Upper lobe of left lung (tissue), 6 donors: Measurements from ENCODE around the gene EIF5B. TPM values are rescaled to one million over a fixed set of nuclear protein-coding genes. Genes with fewer than 3 reads are reported as not detected.
A peak's percentile ranks its signal among the peaks of the same experiment; 100 is the strongest.
"Not testable (repeated sequence)": the region's sequence is repeated elsewhere in the genome, so short reads cannot be mapped to it uniquely, and the experiment has no call there.

Experiments
- ATAC-seq, 2 donors: fragments of 200-7000 bp; cut with Tn5 transposase; one replicate each; pipeline ENCODE4 v1.9.1; 2022; ENCODE audit warnings: mild to moderate bottlenecking in 2 of 2, moderate library complexity in 2 of 2; ENCODE audit not compliant: low FRiP score in 2 of 2
- DNase-seq, 2 donors: peaks; one replicate each; pipeline ENCODE4 v3.0.0-alpha.2; 2019 to 2020
- H3K27ac ChIP-seq, 4 donors: fragments of 200-600 bp; sonication (generic); one replicate each; pipeline ENCODE4 v1.5.1; 2016 to 2019
- H3K27me3 ChIP-seq, 4 donors: fragments of 200-600 bp; sonication (generic); one replicate each; pipeline ENCODE4 v1.5.1; 2017 to 2019
- H3K36me3 ChIP-seq, 4 donors: fragments of 200-600 bp; sonication (generic); one replicate each; pipeline ENCODE4 v1.5.1; 2016 to 2019
- H3K4me1 ChIP-seq, 4 donors: fragments of 200-600 bp; sonication (generic); one replicate each; pipeline ENCODE4 v1.5.1; 2018 to 2019
- H3K4me3 ChIP-seq, 4 donors: fragments of 200-600 bp; sonication (generic); one replicate each; pipeline ENCODE4 v1.5.1; 2017 to 2019; ENCODE audit warnings: mild to moderate bottlenecking in 2 of 4, moderate library complexity in 1 of 4
- H3K9me3 ChIP-seq, 4 donors: fragments of 200-600 bp; sonication (generic); one replicate each; pipeline ENCODE4 v1.5.1; 2018 to 2019
- EP300 ChIP-seq, 4 donors: sonication (generic); formaldehyde crosslinking; IDR thresholded peaks; one replicate each; pipeline ENCODE4 v1.5.1; 2017; ENCODE audit warnings: antibody characterized with exemption in 4 of 4, control low read depth in 2 of 4
- POLR2A ChIP-seq, 4 donors: fragments of 450-650 bp; IDR thresholded peaks; one replicate each; pipeline ENCODE4 v1.5.1; 2016 to 2017; ENCODE audit warnings: antibody characterized with exemption in 4 of 4, mild to moderate bottlenecking in 2 of 4
- POLR2AphosphoS5 ChIP-seq, 2 donors: sonication (generic); formaldehyde crosslinking; IDR thresholded peaks; one replicate each; pipeline ENCODE4 v1.5.1; 2017; ENCODE audit warnings: antibody characterized with exemption in 2 of 2
- WGBS, 2 donors: methylation state at CpG; one replicate each; pipeline ENCODE4 v1.1.5; 2017 to 2018; 5-methylcytosine and 5-hydroxymethylcytosine counted together
- total RNA-seq, 6 donors: library from RNA; depleted of rRNA in 4 of 6; stranded (reverse); fragments of >200 nt in 4 of 6; gene quantifications; one replicate each; pipeline versions ENCODE4 v1.1.0 to v1.2.1, GENCODE V29; 2016 to 2021
- TF ChIP-seq, protein P1 (sequence below), 6 experiments: fragments of 450-650 bp in 4 of 6; fragments of 200-600 bp in 2 of 6; sonication (generic) in 2 of 6; IDR thresholded peaks; one replicate each; pipeline ENCODE4 v1.5.1; 2016 to 2019; ENCODE audit warnings: antibody characterized with exemption in 6 of 6
- donor health status: DM: no; HTN: no; CAD: no; lungs with moderate emphysema.
- donor health status: DM: no; HTN: yes; CAD: no; lungs with severe emphysema.

Gene EIF5B
- total RNA-seq, 6 donors from 2014 or later: 19.9 to 39.0 (median 28.7) TPM

DNA sequence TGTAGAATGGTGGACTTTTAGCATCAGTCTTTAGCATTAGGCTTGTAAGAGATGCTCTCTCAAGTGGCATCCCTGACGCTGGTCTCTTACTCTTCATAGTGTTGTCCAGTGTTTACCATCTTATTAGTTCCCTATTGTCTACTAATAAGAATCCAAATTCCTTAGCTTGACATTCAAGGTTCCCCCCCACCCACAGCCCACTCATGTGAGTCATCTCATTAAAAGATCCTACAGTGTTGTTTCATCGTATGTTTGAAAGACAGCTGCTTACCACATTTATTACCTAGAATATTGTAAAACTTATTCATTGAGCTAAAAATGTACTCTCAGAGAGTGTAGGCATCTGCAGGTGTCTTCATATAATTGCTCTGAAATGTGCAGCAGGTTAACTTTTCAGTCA, 28.5 kb downstream of the EIF5B start:
- peaks cover 40 to 91% (median 56%) of the 10 kb centered on the region in 4 donors for H3K36me3 ChIP-seq

DNA sequence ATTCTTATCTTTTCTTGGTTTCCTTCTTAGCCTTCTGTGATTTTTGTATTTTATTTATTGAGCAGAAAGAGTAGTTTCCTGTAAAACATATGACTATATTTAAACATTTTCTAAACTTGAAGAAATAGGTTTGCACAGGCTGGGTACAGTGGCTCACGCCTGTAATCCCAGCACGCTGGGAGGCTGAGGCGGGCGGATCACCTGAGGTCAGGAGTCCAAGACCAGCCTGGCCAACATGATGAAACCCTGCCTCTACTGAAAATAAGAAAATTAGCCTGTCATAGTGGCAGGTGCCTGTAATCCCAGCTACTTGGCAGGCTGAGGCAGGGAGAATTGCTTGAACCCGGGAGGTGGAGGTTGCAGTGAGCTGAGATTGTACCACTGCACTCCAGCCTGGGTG, 31.7 kb downstream of the EIF5B start:
- peak in 1 of 2 donors; percentile 21 for DNase-seq
- H3K9me3 ChIP-seq, ATAC-seq, H3K27me3 ChIP-seq, H3K4me3 ChIP-seq, H3K4me1 ChIP-seq, H3K27ac ChIP-seq: not testable (repeated sequence)
- H3K36me3 ChIP-seq: peaks cover 35 to 98% (median 45%) of the 10 kb centered on the region in 4 donors
- WGBS, 2 donors: 98 to 100% methylated on average over 5 of the region's 5 CpGs

More for the DNA sequence above, 28.5 kb downstream of the EIF5B start:
- 45 to 95% methylated on average over 2 of the region's 2 CpGs for WGBS, 2 donors
- ATAC-seq (no peak), DNase-seq (no peak)
- Histone ChIP-seq H3K4me1 (no peaks in the 10 kb centered on the region), H3K9me3 (no peaks in the 10 kb centered on the region), H3K27me3 (no peaks in the 10 kb centered on the region), H3K27ac (no peak overlapping the region), H3K4me3 (no peak overlapping the region)
- TF ChIP-seq POLR2AphosphoS5 (IDR thresholded peaks at IDR 0.05): no peak
- TF ChIP-seq, protein P1, sequence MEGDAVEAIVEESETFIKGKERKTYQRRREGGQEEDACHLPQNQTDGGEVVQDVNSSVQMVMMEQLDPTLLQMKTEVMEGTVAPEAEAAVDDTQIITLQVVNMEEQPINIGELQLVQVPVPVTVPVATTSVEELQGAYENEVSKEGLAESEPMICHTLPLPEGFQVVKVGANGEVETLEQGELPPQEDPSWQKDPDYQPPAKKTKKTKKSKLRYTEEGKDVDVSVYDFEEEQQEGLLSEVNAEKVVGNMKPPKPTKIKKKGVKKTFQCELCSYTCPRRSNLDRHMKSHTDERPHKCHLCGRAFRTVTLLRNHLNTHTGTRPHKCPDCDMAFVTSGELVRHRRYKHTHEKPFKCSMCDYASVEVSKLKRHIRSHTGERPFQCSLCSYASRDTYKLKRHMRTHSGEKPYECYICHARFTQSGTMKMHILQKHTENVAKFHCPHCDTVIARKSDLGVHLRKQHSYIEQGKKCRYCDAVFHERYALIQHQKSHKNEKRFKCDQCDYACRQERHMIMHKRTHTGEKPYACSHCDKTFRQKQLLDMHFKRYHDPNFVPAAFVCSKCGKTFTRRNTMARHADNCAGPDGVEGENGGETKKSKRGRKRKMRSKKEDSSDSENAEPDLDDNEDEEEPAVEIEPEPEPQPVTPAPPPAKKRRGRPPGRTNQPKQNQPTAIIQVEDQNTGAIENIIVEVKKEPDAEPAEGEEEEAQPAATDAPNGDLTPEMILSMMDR (IDR thresholded peaks at IDR 0.05): no peak
- TF ChIP-seq POLR2A (IDR thresholded peaks at IDR 0.05): no peak
- TF ChIP-seq EP300 (IDR thresholded peaks at IDR 0.05): no peak

DNA sequence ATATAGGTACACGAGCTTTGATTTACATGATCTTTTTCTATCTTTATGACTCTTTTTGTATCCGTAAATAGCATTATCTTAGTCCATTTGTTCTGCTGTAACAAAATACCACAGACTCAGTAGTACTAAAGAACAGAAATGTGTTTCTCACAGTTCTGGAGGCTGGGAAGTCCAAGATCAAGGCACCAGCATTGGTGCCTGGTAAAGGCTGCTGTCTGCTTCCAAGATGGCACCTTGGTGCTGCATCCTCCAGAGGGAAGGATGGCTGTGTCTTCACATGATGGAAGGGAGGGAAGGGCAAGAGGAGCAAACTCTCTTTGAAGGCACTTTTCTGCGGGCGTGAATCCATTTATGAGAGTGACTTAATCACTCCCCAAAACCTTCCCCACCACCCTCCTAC, 36.0 kb downstream of the EIF5B start:
- H3K36me3 ChIP-seq: peaks cover 15 to 92% (median 18%) of the 10 kb centered on the region in 4 donors
- no peaks in the 10 kb centered on the region for H3K9me3 ChIP-seq
- H3K4me1 ChIP-seq: no peaks in the 10 kb centered on the region
- ATAC-seq: no peak
- WGBS, 2 donors: 98 to 99% methylated on average over 4 of the region's 4 CpGs
- DNase-seq: no peak
- H3K4me3 ChIP-seq: no peak overlapping the region
- no peaks in the 10 kb centered on the region for H3K27me3 ChIP-seq
- no peak overlapping the region for H3K27ac ChIP-seq
- TF ChIP-seq, protein P1 (IDR thresholded peaks at IDR 0.05): no peak
- TF ChIP-seq EP300 (IDR thresholded peaks at IDR 0.05) (no peak), POLR2AphosphoS5 (IDR thresholded peaks at IDR 0.05) (no peak), POLR2A (IDR thresholded peaks at IDR 0.05) (no peak)

DNA sequence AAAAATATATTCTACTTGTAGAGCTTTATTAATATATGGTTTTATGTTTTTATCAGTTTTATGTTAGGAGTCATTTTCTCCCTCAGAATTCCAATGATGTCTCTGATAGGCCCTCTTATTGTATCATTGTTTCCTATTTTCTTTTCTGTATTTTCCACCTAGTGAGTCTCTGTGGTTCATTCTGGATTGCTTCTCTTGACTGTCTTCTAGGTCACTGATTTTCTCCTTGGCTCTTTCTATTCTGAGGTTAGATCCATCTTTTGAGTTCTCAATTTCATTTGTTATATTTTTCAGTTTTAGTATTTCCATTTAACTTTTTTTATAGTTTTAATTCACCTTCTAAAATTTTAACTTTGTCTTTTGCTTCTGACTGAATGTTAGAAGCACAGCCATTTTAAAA, 37.6 kb downstream of the EIF5B start:
- no peak overlapping the region for H3K4me3 ChIP-seq
- H3K36me3 ChIP-seq: peaks cover 11 to 88% (median 14%) of the 10 kb centered on the region in 4 donors
- H3K4me1 ChIP-seq: no peaks in the 10 kb centered on the region
- ATAC-seq (no peak), DNase-seq (no peak)
- H3K9me3 ChIP-seq: no peaks in the 10 kb centered on the region
- H3K27ac ChIP-seq: no peak overlapping the region
- no peak for TF ChIP-seq POLR2A (IDR thresholded peaks at IDR 0.05)
- TF ChIP-seq EP300 (IDR thresholded peaks at IDR 0.05): no peak
- no peak for TF ChIP-seq POLR2AphosphoS5 (IDR thresholded peaks at IDR 0.05)
- TF ChIP-seq, protein P1 (IDR thresholded peaks at IDR 0.05): no peak
- H3K27me3 ChIP-seq: no peaks in the 10 kb centered on the region

DNA sequence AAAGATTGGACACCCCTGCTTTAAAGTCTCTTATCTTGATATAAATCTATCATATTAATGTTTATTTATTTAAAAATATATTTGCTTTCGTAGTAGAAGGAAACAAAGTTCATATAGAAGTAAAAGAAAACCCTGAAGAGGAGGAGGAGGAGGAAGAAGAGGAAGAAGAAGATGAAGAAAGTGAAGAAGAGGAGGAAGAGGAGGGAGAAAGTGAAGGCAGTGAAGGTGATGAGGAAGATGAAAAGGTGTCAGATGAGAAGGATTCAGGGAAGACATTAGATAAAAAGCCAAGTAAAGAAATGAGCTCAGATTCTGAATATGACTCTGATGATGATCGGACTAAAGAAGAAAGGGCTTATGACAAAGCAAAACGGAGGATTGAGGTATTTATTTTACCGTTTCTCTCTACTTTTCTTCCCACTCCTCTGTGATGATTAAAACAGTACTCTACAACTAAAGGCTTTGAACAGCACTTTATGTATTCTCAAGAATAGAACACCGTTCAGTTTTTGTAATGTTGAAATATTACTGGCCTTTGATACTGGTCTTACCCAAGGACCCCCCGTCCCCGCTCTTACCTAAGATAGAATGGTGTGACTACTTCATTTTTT, 39.2 kb downstream of the EIF5B start:
- no peaks in the 10 kb centered on the region for H3K4me1 ChIP-seq
- H3K4me3 ChIP-seq: no peak overlapping the region
- DNase-seq (no peak), ATAC-seq (no peak)
- no peak overlapping the region for H3K27ac ChIP-seq
- TF ChIP-seq POLR2AphosphoS5 (IDR thresholded peaks at IDR 0.05) (no peak), POLR2A (IDR thresholded peaks at IDR 0.05) (no peak), EP300 (IDR thresholded peaks at IDR 0.05) (no peak)
- TF ChIP-seq, protein P1 (IDR thresholded peaks at IDR 0.05): no peak
- H3K36me3 ChIP-seq: peaks cover 11 to 88% (median 20%) of the 10 kb centered on the region in 4 donors
- H3K9me3 ChIP-seq: no peaks in the 10 kb centered on the region
- H3K27me3 ChIP-seq: no peaks in the 10 kb centered on the region
- 89 to 95% methylated on average over 7 of the region's 7 CpGs for WGBS, 2 donors
